ENCODE data around the gene GNB1L. TPM values are rescaled to one million over a fixed set of nuclear protein-coding genes. Genes with fewer than 3 reads are reported as not detected.

GNB1L gene
- total RNA-seq, 1 donor = 5.2 TPM

- H3K4me3 ChIP-seq (ENCODE audit: low read depth, low read length) = no peak overlapping the region
- TF ChIP-seq, protein P1, sequence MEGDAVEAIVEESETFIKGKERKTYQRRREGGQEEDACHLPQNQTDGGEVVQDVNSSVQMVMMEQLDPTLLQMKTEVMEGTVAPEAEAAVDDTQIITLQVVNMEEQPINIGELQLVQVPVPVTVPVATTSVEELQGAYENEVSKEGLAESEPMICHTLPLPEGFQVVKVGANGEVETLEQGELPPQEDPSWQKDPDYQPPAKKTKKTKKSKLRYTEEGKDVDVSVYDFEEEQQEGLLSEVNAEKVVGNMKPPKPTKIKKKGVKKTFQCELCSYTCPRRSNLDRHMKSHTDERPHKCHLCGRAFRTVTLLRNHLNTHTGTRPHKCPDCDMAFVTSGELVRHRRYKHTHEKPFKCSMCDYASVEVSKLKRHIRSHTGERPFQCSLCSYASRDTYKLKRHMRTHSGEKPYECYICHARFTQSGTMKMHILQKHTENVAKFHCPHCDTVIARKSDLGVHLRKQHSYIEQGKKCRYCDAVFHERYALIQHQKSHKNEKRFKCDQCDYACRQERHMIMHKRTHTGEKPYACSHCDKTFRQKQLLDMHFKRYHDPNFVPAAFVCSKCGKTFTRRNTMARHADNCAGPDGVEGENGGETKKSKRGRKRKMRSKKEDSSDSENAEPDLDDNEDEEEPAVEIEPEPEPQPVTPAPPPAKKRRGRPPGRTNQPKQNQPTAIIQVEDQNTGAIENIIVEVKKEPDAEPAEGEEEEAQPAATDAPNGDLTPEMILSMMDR (IDR thresholded peaks at IDR 0.05; ENCODE audit: insufficient read depth, low read length) = no peak
- no peak for DNase-seq (ENCODE audit: low read depth)
These were observed 81.8 kb downstream of the GNB1L start for GRCh38 chr22:19772673-19773469.

DNA sequence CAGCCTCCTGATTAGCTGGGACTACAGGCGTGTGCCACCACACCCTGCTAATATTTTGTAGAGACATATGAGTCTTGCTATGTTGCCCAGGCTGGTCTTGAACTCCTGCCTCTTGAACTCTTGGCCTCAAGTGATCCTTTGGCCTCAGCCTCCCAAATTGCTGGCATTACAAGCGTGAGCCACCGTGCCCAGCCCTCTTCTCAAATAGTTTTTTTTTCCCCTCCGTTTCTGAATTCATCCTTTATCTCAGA is 82.3 kb downstream of the GNB1L start:
- TF ChIP-seq, protein P1 (IDR thresholded peaks at IDR 0.05; ENCODE audit: insufficient read depth, low read length) = no peak
- H3K4me3 ChIP-seq (ENCODE audit: low read depth, low read length) = no peak overlapping the region
- no peak for DNase-seq (ENCODE audit: low read depth)

DNA sequence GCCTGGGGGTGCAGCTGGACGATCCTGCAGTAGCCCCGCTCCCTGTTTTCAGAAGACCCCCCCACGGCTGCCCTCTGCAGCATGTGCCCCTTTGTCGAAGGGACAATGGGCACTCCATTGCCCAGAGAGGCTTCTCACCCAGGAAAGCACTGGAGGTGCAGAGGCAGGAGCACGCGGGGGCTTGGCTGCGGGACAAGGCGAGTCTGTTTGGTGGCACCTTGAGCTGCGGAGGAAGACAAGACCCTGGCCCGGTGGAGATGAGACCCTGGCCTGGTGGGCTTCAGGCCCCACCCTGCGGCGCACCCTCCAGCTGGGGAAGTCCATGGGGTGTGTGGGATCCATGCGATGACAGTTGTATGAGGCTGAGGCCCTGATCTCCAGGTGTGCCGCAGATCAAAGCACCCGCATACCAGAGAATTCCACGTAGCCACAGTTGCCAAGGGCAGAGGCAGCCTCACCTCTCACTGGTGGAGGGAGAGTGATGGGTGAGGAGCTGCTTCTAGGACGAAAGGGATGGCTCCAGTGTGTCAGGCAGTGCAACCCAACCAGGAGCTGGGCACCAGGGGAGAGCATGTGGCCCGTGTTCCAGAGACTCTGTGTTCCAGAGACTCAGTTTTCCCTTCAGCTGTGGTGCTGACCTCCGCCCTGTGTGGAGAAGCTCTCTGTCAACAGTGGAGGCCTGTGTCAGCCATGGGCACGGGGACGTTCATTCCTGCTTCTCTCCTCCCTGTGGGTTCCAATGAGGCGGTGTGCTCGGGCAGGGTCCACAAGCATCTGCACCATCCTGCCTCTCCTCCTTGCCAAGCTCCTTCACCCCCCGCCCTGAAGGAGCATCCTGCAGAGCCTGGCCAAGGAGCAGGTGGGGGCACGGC is 84.1 kb downstream of the GNB1L start:
- H3K4me3 ChIP-seq (ENCODE audit: low read depth, low read length) = no peak overlapping the region
- TF ChIP-seq, protein P1 (IDR thresholded peaks at IDR 0.05; ENCODE audit: insufficient read depth, low read length) = no peak
- DNase-seq (ENCODE audit: low read depth) = no peak

GRCh38 chr22:19769393-19769715 is 85.3 kb downstream of the GNB1L start:
- no peak overlapping the region for H3K4me3 ChIP-seq (ENCODE audit: low read depth, low read length)
- TF ChIP-seq, protein P1 (IDR thresholded peaks at IDR 0.05; ENCODE audit: insufficient read depth, low read length) = no peak
- DNase-seq (ENCODE audit: low read depth) = no peak

DNA sequence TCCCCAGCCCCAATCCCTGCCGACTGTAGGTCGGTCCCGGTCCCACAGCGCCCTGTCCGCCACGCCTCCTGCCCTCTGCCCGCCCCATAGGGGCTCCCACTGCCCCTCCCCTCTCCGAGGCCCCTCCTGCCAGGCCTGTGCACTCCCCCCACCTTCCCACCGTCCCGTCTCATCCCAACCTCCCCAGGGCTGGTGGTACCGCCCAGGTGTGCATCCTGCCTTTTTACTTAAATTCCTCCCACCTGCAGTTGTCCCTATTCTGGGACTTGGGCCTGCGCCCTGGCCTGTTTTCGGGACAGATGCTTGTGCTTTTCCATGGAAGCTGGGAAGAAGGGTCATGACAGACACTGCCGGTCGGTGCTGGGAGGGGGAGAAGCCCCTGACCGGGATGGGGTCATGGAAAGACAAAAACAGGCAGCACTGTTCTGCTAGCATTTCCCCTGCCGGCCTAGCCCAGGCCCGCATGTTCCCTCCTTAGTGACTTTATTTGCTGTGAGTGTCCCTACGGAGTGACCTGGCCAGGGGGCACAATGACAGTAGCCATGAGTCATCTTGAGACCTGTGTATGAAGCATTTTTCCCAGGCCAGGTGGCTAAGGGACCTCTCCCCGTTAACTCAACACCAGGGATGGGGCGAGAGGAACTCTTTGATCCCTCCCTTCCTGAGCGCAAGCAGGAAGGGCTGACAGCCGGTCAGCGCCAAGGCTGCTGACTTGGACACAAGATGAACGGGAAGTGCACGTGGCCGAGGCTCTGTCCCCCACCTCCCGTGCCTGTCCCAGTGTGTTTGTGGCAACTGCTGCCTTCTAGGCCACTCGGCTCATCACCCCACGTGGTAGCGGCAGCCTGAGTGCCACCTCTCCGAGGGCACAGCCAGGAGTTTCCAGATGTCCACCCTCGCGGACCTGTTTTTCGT is 87.0 kb downstream of the GNB1L start:
- no peak overlapping the region for H3K4me3 ChIP-seq (ENCODE audit: low read depth, low read length)
- TF ChIP-seq, protein P1 (IDR thresholded peaks at IDR 0.05; ENCODE audit: insufficient read depth, low read length) = no peak
- no peak for DNase-seq (ENCODE audit: low read depth)

- no peak for DNase-seq (ENCODE audit: low read depth)
These were observed 87.9 kb downstream of the GNB1L start for GRCh38 chr22:19766511-19767426.

More at GRCh38 chr22:19766511-19767426, 87.9 kb downstream of the GNB1L start:
- TF ChIP-seq, protein P1 (IDR thresholded peaks at IDR 0.05; ENCODE audit: insufficient read depth, low read length) = no peak
- H3K4me3 ChIP-seq (ENCODE audit: low read depth, low read length) = no peak overlapping the region
